Measurements from ENCODE around the gene BRCA2. TPM values are rescaled to one million over a fixed set of nuclear protein-coding genes. Genes with fewer than 3 reads are reported as not detected.

Gene BRCA2
- total RNA-seq, 1 donor from 2014 or later = 38.7 TPM

DNA sequence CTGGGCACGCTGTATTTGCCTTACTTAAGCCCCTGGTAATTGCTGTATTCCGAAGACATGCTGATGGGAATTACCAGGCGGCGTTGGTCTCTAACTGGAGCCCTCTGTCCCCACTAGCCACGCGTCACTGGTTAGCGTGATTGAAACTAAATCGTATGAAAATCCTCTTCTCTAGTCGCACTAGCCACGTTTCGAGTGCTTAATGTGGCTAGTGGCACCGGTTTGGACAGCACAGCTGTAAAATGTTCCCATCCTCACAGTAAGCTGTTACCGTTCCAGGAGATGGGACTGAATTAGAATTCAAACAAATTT, 676 bp downstream of the BRCA2 start:
- Mint-ChIP-seq H3K27me3 (ENCODE audit: insufficient read depth, low read depth) (peaks cover 2% of the 10 kb centered on the region), H3K36me3 (peaks cover 10% of the 10 kb centered on the region), H3K4me3 (peak overlapping the region; percentile 90), H3K27ac (peak overlapping the region; percentile 94), H3K4me1 (peaks cover 12% of the 10 kb centered on the region), H3K9me3 (no peaks in the 10 kb centered on the region)
- peak overlapping the region; percentile 74 for H3K27ac ChIP-seq
- no peaks in the 10 kb centered on the region for H3K27me3 ChIP-seq
- no peaks in the 10 kb centered on the region for H3K4me1 ChIP-seq
- peak overlapping the region; percentile 22 for H3K9ac ChIP-seq
- H2AFZ ChIP-seq (replicated peaks) = peak overlapping the region; percentile 87
- peak; percentile 63 for DNase-seq (ENCODE audit: low spot score)
- H3K9me3 ChIP-seq (ENCODE audit: low read depth) = no peaks in the 10 kb centered on the region
- peaks cover 21% of the 10 kb centered on the region for H3K79me2 ChIP-seq (ENCODE audit: low read depth)
- no peaks in the 10 kb centered on the region for H4K20me1 ChIP-seq (ENCODE audit: low read depth)
- peaks cover 23% of the 10 kb centered on the region for H3F3A ChIP-seq (ENCODE audit: low read depth)
- H3K36me3 ChIP-seq = peaks cover 11% of the 10 kb centered on the region
- TF ChIP-seq EZH2phosphoT487 (IDR thresholded peaks at IDR 0.05) = no peak
- no peak for TF ChIP-seq EZH2 (IDR thresholded peaks at IDR 0.05)
- peak overlapping the region; percentile 81 for H3K4me2 ChIP-seq
- H3K4me3 ChIP-seq = peak overlapping the region; percentile 49

DNA sequence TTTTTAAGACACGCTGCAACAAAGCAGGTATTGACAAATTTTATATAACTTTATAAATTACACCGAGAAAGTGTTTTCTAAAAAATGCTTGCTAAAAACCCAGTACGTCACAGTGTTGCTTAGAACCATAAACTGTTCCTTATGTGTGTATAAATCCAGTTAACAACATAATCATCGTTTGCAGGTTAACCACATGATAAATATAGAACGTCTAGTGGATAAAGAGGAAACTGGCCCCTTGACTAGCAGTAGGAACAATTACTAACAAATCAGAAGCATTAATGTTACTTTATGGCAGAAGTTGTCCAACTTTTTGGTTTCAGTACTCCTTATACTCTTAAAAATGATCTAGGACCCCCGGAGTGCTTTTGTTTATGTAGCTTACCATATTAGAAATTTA, 1.2 kb downstream of the BRCA2 start:
- Histone ChIP-seq H3K36me3 (peaks cover 11% of the 10 kb centered on the region), H3F3A (ENCODE audit: low read depth) (peaks cover 23% of the 10 kb centered on the region), H3K9ac (no peak overlapping the region), H3K4me1 (no peaks in the 10 kb centered on the region), H3K4me2 (peak overlapping the region; percentile 81), H3K9me3 (ENCODE audit: low read depth) (no peaks in the 10 kb centered on the region), H3K27me3 (no peaks in the 10 kb centered on the region), H3K27ac (no peak overlapping the region), H4K20me1 (ENCODE audit: low read depth) (no peaks in the 10 kb centered on the region), H3K79me2 (ENCODE audit: low read depth) (peaks cover 21% of the 10 kb centered on the region), H2AFZ (replicated peaks) (peak overlapping the region; percentile 87), H3K4me3 (peak overlapping the region; percentile 49)
- DNase-seq (ENCODE audit: low spot score) = no peak
- TF ChIP-seq EZH2 (IDR thresholded peaks at IDR 0.05) (no peak), EZH2phosphoT487 (IDR thresholded peaks at IDR 0.05) (no peak)
- TF ChIP-seq, protein P1, sequence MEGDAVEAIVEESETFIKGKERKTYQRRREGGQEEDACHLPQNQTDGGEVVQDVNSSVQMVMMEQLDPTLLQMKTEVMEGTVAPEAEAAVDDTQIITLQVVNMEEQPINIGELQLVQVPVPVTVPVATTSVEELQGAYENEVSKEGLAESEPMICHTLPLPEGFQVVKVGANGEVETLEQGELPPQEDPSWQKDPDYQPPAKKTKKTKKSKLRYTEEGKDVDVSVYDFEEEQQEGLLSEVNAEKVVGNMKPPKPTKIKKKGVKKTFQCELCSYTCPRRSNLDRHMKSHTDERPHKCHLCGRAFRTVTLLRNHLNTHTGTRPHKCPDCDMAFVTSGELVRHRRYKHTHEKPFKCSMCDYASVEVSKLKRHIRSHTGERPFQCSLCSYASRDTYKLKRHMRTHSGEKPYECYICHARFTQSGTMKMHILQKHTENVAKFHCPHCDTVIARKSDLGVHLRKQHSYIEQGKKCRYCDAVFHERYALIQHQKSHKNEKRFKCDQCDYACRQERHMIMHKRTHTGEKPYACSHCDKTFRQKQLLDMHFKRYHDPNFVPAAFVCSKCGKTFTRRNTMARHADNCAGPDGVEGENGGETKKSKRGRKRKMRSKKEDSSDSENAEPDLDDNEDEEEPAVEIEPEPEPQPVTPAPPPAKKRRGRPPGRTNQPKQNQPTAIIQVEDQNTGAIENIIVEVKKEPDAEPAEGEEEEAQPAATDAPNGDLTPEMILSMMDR (IDR thresholded peaks at IDR 0.05) = no peak
- Mint-ChIP-seq H3K27ac (no peak overlapping the region), H3K4me1 (peaks cover 12% of the 10 kb centered on the region), H3K9me3 (no peaks in the 10 kb centered on the region), H3K36me3 (peaks cover 13% of the 10 kb centered on the region), H3K27me3 (ENCODE audit: insufficient read depth, low read depth) (peaks cover 2% of the 10 kb centered on the region), H3K4me3 (peak overlapping the region; percentile 90)

DNA sequence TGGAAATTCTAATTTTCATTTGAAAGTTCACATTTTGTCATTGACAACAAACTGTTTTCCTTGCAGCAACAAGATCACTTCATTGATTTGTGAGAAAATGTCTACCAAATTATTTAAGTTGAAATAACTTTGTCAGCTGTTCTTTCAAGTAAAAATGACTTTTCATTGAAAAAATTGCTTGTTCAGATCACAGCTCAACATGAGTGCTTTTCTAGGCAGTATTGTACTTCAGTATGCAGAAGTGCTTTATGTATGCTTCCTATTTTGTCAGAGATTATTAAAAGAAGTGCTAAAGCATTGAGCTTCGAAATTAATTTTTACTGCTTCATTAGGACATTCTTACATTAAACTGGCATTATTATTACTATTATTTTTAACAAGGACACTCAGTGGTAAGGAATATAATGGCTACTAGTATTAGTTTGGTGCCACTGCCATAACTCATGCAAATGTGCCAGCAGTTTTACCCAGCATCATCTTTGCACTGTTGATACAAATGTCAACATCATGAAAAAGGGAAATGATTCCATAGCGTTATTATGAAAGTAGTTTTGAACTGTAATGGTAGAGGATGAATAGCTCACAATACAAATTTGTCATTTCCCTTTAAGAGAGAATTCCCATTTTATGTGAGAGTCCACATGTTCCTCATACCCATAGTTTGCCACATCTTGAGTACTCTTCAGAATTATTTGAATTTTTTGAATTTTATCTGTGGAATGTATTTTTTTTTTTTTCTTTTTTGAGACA, 2.6 kb downstream of the BRCA2 start:
- Mint-ChIP-seq H3K9me3 (peaks cover 5% of the 10 kb centered on the region), H3K27ac (no peak overlapping the region), H3K4me3 (no peak overlapping the region), H3K27me3 (ENCODE audit: insufficient read depth, low read depth) (peaks cover 2% of the 10 kb centered on the region), H3K4me1 (peaks cover 12% of the 10 kb centered on the region), H3K36me3 (peaks cover 22% of the 10 kb centered on the region)
- no peak overlapping the region for H3K27ac ChIP-seq
- H3K9ac ChIP-seq = no peak overlapping the region
- H3K36me3 ChIP-seq = peaks cover 15% of the 10 kb centered on the region
- no peaks in the 10 kb centered on the region for H4K20me1 ChIP-seq (ENCODE audit: low read depth)
- peaks cover 23% of the 10 kb centered on the region for H3F3A ChIP-seq (ENCODE audit: low read depth)
- no peak overlapping the region for H3K4me3 ChIP-seq
- H3K9me3 ChIP-seq (ENCODE audit: low read depth) = no peaks in the 10 kb centered on the region
- peaks cover 21% of the 10 kb centered on the region for H3K79me2 ChIP-seq (ENCODE audit: low read depth)
- H3K4me2 ChIP-seq = no peak overlapping the region
- no peaks in the 10 kb centered on the region for H3K4me1 ChIP-seq
- H2AFZ ChIP-seq (replicated peaks) = no peak overlapping the region
- TF ChIP-seq, protein P1 (IDR thresholded peaks at IDR 0.05) = no peak
- TF ChIP-seq EZH2 (IDR thresholded peaks at IDR 0.05) = no peak
- TF ChIP-seq EZH2phosphoT487 (IDR thresholded peaks at IDR 0.05) = no peak
- DNase-seq (ENCODE audit: low spot score) = no peak
- H3K27me3 ChIP-seq = no peaks in the 10 kb centered on the region

DNA sequence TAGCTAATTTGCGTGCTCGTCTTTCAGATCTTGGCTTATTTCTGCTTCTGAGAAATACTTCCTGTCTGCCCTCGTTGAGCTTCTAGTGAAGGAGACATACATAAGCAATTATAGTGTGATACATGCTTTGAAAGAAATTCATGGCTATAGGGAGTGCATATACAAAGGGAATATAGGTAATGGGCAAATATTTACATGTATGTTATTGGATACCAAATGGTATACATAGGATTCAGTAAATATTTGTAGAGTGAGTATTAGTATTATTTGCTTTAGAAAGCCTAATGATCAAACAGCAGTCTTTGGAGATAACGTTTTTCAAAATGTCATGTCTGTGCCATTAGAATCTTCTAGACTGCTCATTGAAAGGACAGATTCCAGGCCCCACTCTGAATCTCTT, 5.2 kb downstream of the BRCA2 start:
- no peaks in the 10 kb centered on the region for H3K9me3 ChIP-seq (ENCODE audit: low read depth)
- H3K27ac ChIP-seq = no peak overlapping the region
- DNase-seq (ENCODE audit: low spot score) = no peak
- Mint-ChIP-seq H3K9me3 (peaks cover 5% of the 10 kb centered on the region), H3K27ac (no peak overlapping the region), H3K4me1 (peaks cover 6% of the 10 kb centered on the region), H3K36me3 (peaks cover 33% of the 10 kb centered on the region), H3K27me3 (ENCODE audit: insufficient read depth, low read depth) (no peaks in the 10 kb centered on the region), H3K4me3 (no peak overlapping the region)
- peaks cover 23% of the 10 kb centered on the region for H3K36me3 ChIP-seq
- H3F3A ChIP-seq (ENCODE audit: low read depth) = peaks cover 6% of the 10 kb centered on the region
- no peak overlapping the region for H2AFZ ChIP-seq (replicated peaks)
- H3K4me2 ChIP-seq = no peak overlapping the region
- H3K9ac ChIP-seq = no peak overlapping the region
- peaks cover 21% of the 10 kb centered on the region for H3K79me2 ChIP-seq (ENCODE audit: low read depth)
- no peaks in the 10 kb centered on the region for H3K27me3 ChIP-seq
- no peaks in the 10 kb centered on the region for H3K4me1 ChIP-seq
- no peak overlapping the region for H3K4me3 ChIP-seq
- H4K20me1 ChIP-seq (ENCODE audit: low read depth) = no peaks in the 10 kb centered on the region
- TF ChIP-seq EZH2phosphoT487 (IDR thresholded peaks at IDR 0.05) = no peak
- TF ChIP-seq, protein P1 (IDR thresholded peaks at IDR 0.05) = no peak
- TF ChIP-seq EZH2 (IDR thresholded peaks at IDR 0.05) = no peak
